Fibroblast of skin of right quadriceps (primary cell): ENCODE results near the gene LDLRAD1.
"Not testable (repeated sequence)": the region's sequence is repeated elsewhere in the genome, so short reads cannot be mapped to it uniquely, and the experiment has no call there.

Experiments
- DNase-seq: peaks from one replicate; pipeline ENCODE4 v3.0.0-alpha.2; 2013

Gene LDLRAD1

GRCh38 chr1:54016343-54017282, 1.4 kb downstream of the LDLRAD1 start:
- DNase-seq: no peak

DNA sequence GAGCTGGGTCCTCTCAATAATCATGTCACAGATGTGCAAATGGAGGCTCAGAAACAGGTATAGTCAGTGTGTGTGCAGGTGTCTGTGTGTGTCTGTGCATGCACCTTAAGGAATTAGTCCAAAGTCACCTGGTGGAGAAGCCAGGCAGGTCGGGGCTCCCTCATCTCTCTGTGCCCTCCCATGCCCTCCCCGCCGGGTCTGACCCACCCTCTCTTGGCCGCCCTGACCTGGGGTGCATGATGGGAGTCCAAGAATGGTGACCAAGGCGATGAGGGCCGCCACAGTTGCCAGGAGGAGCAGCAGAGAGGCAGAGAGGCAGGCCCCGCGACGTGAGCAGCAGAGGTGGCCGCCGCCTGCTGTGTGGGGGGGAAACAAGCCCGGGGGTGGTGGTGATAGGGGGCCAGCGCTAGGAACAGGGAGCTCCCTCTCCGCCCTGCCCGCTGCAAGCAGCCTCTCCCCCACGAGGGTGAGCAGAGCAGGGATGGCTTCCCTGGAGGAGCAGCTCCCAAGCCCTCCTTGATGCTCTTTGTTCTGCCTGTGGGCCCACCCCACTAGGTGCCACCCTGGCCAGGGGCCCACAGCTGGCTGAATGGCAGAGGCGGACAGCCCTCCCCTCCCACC, 3.9 kb downstream of the LDLRAD1 start:
- DNase-seq: no peak

DNA sequence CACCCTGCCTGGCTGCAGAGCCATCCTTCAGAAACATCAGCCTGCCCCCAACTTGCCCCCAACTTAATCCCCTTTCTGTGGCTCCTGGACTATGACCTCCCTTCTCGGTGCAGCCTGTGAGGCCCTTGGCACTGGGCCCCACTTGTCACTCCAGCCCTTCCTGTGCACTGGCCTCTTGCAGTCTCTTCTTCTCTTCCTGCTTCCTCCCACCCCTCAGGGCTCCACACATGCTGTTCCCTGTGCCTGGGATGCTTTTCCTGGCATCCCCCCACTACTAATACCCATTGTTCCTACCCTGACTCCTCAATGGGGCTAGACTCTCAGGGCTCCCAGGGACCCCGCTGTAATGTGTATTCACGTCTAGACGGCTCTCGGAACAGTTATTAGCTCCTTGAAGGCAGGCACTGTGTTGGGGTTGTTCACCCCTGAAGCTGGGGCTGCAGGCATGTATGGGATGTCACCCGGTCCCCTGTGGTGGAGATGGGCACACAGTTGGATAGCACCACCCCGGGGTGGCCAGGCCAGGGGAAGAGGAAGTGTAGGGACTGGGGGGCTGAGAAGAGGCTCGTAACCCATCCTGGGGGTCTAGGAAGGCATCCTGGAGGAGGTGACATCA, 4.5 kb downstream of the LDLRAD1 start:
- no peak for DNase-seq

GRCh38 chr1:54012863-54013262, 5.1 kb downstream of the LDLRAD1 start:
- no peak for DNase-seq

DNA sequence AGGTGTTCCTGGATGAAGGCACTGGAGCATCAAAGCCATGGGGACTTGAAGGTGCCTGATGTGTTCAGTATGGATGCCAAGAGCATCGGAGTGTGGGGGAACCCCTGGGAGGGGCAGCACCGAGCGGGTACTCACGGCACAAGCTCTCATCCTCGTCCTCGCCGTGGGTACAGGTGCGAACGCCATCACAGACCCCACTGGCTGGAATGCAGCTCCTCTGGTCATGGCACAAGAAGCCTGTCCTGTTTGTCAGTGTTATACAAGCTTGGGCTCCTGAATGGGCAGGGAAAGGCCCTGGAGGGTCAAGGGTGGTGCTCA, 6.0 kb downstream of the LDLRAD1 start:
- no peak for DNase-seq

GRCh38 chr1:54011316-54012007, 6.5 kb downstream of the LDLRAD1 start:
- no peak for DNase-seq

DNA sequence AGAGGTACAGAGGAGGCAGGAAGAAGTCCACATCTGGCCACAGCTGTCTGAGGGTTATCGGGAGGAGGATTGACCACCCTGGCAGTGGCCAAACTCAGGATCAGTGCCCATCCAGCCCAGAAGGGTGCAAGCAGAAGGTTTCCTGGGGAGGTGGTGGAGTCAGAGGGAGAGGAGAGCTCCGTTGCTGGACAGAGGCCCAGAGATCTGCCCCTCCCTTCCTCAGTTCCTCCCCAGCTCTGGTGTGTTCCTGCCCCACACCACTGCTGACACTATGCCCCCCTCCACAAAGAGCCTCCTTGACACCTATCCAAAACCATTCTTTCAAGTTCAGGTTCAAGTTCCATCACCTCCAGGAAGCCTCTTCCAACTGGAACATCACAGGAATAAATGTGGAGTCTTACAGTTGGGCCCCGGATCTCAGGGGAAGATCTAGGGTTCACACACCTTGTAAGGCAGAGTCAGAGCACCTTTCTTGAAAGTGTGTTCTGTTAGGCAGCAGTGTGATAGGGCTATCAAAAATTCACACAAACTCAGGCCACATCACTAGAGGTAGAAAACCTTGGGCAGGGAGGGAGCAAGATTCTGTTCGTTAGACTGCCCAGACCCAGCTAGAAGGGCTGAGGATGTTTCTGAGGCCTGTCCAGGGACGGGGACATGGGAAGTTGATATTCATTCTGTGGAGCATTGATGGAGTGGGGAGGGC, 7.4 kb downstream of the LDLRAD1 start:
- DNase-seq: no peak

GRCh38 chr1:54009406-54009805, 8.6 kb downstream of the LDLRAD1 start:
- no peak for DNase-seq

GRCh38 chr1:54008876-54009275, 9.1 kb downstream of the LDLRAD1 start:
- no peak for DNase-seq

GRCh38 chr1:54007613-54008012, 10.4 kb downstream of the LDLRAD1 start:
- no peak for DNase-seq

DNA sequence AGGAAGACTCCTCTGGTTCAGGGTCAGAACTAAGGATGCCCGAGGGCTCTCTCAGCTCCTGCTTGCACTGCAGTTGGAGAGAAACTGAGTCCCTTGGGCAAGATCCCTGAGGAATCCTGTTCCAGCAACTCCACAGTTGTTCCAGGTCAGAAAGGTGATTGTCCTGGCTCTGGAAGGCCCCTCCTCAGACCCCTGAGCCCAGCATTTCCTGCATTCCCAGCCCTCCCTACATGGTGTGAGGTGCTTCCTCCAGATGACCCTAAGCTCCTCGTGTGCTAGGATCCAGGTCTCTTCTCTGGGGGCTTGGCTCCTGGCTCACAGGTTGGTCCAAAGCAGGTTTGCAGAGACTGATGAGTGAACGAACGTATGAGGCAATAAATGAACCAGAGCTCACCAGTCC, 11.5 kb downstream of the LDLRAD1 start:
- no peak for DNase-seq

DNA sequence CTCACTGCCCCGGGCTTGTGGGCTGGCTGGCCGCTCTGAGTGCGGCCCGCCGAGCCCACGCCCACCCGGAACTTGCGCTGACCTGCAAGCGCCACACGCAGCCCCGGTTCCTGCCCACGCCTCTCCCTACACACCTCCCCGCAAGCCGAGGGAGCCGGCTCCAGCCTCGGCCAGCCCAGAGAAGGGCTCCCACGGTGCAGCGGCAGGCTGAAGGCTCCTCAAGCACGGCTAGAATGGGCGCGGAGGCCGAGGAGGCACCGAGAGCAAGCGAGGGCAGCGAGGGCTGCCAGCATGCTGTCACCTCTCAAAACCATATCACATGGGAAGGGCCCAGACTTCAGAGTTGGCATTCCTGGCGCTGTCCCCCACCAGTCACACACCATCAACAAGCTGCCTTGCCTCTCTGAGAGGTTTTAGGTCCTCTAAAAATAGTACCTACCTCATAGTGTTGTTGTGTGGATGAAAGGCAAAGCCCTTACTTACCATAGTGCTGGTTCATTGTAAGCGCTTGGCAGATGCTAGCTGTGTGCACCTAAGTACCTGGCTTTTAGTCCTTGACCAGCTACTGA, 13.4 kb downstream of the LDLRAD1 start:
- DNase-seq: no peak

GRCh38 chr1:54003750-54004480, 14.1 kb downstream of the LDLRAD1 start:
- DNase-seq: not testable (repeated sequence)

- DNase-seq: no peak
Observed at GRCh38 chr1:54003249-54003646, 14.7 kb downstream of the LDLRAD1 start.

- DNase-seq: no peak
Observed at GRCh38 chr1:54002544-54003248, 15.3 kb downstream of the LDLRAD1 start.

GRCh38 chr1:54001591-54001990, 16.4 kb downstream of the LDLRAD1 start:
- DNase-seq: no peak

DNA sequence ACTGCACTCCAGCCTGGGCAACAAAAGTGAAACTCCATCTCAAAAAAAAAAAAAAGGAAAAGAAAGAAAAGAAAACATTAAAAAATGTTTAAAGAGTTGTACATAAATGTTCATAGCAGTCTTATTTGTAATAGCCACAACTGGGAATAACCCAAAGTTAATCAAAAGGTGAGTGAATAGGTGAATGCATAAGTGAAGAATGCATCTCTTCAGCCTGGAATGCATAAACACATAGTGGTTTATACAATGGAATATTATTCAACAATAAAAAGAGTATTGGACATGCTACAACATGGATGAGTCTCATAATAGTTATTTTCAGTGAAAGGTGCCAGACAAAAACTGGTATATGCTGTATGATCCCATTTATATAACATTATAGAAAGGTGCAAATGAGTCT, 18.1 kb downstream of the LDLRAD1 start:
- no peak for DNase-seq

GRCh38 chr1:53998223-53998622, 19.8 kb downstream of the LDLRAD1 start:
- no peak for DNase-seq

DNA sequence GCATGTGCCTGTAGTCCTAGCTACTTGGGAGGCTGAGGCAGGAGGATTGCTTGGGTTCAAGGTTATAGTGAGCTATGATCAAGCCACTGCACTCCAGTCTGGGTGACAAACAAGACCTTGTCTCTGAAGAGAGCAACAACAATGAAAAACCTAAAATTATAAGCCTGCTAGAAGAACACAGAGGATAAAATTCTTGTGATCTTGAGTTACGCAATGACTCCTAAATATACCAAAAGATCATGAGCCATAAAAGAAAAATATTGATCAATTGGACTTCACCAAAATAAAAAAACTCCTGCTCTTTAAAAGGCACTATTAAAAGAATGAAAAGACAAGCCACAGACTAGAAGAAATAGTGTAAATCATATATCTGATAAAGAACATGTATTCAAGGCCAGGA, 22.3 kb downstream of the LDLRAD1 start:
- DNase-seq: no peak

DNA sequence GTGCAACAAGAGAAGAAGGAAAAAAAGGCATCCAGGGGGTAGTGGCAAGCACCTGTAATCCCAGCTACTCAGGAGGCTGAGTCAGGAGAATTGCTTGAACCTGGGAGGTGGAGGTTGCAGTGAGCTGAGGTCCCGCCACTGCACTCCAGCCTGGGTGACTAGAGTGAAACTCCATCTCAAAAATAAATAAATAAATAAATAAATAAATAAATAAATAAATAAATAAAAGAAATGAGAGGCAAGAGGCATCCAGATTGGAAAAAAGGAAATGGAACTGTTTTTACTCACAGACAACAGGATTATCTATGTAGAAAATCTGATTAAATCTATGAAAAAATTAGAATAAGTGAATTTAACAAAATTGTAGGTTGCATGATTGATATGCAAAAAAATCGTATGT, 23.5 kb downstream of the LDLRAD1 start:
- not testable (repeated sequence) for DNase-seq
